Measurements from ENCODE around the gene MRPS17.

- TF ChIP-seq ZBTB17 (tag by site-specific recombination; IDR thresholded peaks at IDR 0.05) (no peak), YY1 (tag by site-specific recombination; IDR thresholded peaks at IDR 0.05) (no peak), SP2 (tag by site-specific recombination; IDR thresholded peaks at IDR 0.05) (no peak), CTCF (tag by site-specific recombination; IDR thresholded peaks at IDR 0.05) (no peak), BCL11A (tag by site-specific recombination; IDR thresholded peaks at IDR 0.05; ENCODE audit: low read depth) (no peak), ZNF174 (tag by site-specific recombination; IDR thresholded peaks at IDR 0.05) (no peak)
These were observed 13.4 kb downstream of the MRPS17 start for GRCh38 chr7:55965100-55965470.
